ENCODE measurements around the gene GOPC. TPM values are rescaled to one million over a fixed set of nuclear protein-coding genes. Genes with fewer than 3 reads are reported as not detected.

The GOPC gene
- total RNA-seq, 4 donors from 2014 or later = 20.2 to 24.7 (median 22.2) TPM

DNA sequence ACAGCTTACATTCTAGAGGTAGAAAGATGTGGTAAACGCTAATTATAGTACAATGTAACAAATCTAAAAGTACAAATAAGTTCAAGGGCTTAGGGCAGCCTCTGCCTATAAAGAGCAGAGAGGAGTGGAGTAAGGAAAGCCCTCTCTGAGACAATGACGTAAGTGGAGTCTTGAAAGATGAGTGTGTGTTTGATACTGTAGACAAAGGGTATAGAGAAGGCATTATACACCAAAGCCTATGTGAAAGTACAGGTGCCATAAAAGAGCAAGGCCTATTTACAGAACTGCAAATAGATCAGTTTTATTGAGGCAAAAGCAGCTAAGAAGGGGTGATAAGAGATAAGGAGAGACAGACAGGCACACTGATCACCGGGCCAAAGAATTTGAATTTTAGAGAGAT lies 10.9 kb downstream of the GOPC start:
- H3K4me3 ChIP-seq (ENCODE audit: low read depth, poor library complexity, severe bottlenecking) = no peak overlapping the region
- intact Hi-C loops (cut with DNase I; ENCODE audit: low total_unique reads) = no loop called here
- no peak for TF ChIP-seq POLR2A (IDR thresholded peaks at IDR 0.05)
- TF ChIP-seq, protein P1, sequence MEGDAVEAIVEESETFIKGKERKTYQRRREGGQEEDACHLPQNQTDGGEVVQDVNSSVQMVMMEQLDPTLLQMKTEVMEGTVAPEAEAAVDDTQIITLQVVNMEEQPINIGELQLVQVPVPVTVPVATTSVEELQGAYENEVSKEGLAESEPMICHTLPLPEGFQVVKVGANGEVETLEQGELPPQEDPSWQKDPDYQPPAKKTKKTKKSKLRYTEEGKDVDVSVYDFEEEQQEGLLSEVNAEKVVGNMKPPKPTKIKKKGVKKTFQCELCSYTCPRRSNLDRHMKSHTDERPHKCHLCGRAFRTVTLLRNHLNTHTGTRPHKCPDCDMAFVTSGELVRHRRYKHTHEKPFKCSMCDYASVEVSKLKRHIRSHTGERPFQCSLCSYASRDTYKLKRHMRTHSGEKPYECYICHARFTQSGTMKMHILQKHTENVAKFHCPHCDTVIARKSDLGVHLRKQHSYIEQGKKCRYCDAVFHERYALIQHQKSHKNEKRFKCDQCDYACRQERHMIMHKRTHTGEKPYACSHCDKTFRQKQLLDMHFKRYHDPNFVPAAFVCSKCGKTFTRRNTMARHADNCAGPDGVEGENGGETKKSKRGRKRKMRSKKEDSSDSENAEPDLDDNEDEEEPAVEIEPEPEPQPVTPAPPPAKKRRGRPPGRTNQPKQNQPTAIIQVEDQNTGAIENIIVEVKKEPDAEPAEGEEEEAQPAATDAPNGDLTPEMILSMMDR (IDR thresholded peaks at IDR 0.05) = no peak
- WGBS, 2 donors = 91 to 92% methylated on average over 3 of the region's 3 CpGs
- DNase-seq (ENCODE audit: low spot score in 2 of 2) = no peak

DNA sequence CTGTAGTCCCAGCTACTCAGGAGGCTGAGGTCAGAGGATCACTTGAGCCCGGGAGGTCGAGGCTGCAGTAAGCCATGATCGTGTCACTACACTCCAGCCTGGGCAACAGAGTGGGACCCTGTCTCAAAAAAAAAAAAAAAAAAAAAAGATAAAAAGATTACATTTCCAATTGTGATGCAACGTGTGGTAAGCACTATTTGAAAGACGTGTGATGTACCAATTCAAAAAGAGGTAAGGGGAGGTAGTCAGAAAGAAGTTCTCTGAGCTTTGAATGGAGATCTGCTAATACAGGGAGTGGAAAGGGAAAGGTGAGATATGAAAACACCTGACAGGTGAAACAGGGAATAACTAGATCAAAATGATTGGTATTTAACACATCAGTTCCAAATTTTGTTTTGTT lies 11.9 kb downstream of the GOPC start:
- no peak overlapping the region for H3K4me3 ChIP-seq (ENCODE audit: low read depth, poor library complexity, severe bottlenecking)
- no peak for DNase-seq (ENCODE audit: low spot score in 2 of 2)
- TF ChIP-seq POLR2A (IDR thresholded peaks at IDR 0.05) = no peak
- TF ChIP-seq, protein P1 (IDR thresholded peaks at IDR 0.05) = no peak
- 93 to 98% methylated on average over 5 of the region's 5 CpGs for WGBS, 2 donors
- intact Hi-C loops (cut with DNase I; ENCODE audit: low total_unique reads) = no loop called here

DNA sequence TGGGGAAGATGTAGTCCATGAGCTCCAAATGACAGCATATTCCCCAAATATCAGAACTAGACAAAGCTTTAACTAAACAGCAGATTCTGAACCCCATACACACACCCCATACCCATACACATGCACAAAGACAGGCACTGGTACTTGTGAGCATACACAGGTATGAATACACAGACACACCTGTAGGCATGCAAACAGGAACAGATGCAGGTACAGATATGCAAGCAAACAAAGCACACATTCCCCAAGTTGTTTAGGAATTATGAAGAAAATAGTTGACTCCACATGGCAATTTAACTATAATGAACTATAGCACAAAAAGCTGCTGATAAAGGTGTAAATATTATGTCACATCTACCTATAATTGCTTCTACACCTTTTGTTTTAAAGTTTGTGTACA lies 16.7 kb downstream of the GOPC start:
- H3K4me3 ChIP-seq (ENCODE audit: low read depth, poor library complexity, severe bottlenecking) = no peak overlapping the region
- intact Hi-C loops (cut with DNase I; ENCODE audit: low total_unique reads) = no loop called here
- TF ChIP-seq, protein P1 (IDR thresholded peaks at IDR 0.05) = no peak
- no peak for TF ChIP-seq POLR2A (IDR thresholded peaks at IDR 0.05)
- no peak for DNase-seq (ENCODE audit: low spot score in 2 of 2)

DNA sequence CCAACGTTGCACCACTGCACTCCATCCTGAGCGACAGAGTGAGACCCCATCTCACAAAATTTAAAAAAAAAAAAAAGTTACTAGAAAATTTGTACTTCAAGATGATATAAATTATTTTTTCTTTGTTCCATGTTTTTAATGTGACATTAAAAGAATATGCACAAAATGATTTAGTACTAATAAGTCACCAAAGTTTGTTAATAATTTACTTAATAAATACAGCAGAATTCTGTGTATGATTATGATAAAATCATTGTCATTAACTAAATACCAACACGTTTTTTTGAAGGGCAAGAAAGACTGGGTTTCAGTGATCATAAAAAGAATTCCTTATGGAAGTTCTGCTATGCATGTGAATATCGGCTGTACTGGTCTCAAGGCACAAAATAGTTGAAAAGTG lies 28.1 kb downstream of the GOPC start:
- H3K4me3 ChIP-seq (ENCODE audit: low read depth, poor library complexity, severe bottlenecking) = no peak overlapping the region
- intact Hi-C loops (cut with DNase I; ENCODE audit: low total_unique reads) = no loop called here
- no peak for TF ChIP-seq POLR2A (IDR thresholded peaks at IDR 0.05)
- TF ChIP-seq, protein P1 (IDR thresholded peaks at IDR 0.05) = no peak
- WGBS, 2 donors = 85 to 90% methylated on average over 4 of the region's 4 CpGs
- no peak for DNase-seq (ENCODE audit: low spot score in 2 of 2)

DNA sequence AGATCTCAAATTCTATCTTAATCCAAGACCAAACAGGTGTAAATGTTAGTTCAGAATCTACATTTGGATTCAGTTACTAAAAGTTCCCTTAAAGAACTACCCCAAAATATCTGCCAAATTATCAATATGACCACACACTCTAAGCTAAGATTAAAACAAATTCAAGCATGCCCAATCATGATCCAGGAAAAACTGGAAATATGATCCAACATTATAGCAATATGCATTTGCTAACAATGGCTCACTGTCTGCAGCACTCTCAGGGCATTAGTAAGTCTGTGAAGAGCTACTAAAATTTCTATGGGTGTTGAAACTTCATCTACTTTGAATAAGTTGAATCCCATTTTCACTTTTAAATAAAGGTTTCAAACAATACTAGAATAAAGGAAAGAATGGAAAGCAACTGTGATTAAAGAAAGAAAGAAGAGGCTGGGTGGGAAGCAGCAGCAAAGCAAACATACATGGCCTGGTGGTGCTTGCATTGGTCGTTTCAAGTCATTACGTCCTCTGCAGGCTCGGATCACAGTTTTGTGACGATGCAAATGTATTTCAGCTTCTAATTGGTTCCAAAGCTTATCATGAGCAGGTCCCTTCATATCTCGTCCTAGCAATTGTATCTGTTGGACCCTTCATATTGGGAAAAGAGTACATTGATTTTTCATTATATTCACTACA lies 29.2 kb downstream of the GOPC start:
- no peak for DNase-seq (ENCODE audit: low spot score in 2 of 2)
- 92 to 93% methylated on average over 5 of the region's 5 CpGs for WGBS, 2 donors
- H3K4me3 ChIP-seq (ENCODE audit: low read depth, poor library complexity, severe bottlenecking) = no peak overlapping the region
- no peak for TF ChIP-seq POLR2A (IDR thresholded peaks at IDR 0.05)
- TF ChIP-seq, protein P1 (IDR thresholded peaks at IDR 0.05) = no peak
- intact Hi-C loops (cut with DNase I; ENCODE audit: low total_unique reads) = no loop called here

DNA sequence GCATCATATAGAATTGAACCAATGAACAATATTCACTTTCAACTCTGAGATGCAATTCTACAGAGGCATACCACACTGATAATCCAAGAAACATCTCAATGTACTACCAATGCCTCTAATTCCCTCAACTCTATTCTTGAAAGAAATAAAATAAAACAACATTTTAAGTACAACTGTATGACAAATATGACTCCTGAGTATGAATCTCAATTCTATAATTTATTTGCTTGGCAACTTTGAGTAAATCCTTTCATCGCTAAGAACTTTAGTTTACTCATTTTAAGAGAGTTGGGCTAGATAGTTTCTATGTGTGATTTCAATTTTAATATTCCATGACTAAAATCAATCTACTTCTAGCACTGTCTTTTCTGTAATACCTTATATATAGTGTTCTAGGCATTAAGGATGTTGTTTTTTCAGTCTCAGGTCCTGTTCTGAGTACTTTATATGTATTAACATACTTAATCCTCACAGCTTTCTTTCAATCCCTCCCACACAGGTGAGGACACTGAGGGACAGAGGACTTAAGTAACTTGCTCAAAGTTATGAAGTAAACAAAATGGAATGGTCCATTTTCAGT lies 33.4 kb downstream of the GOPC start:
- TF ChIP-seq, protein P1 (IDR thresholded peaks at IDR 0.05) = no peak
- no peak for TF ChIP-seq POLR2A (IDR thresholded peaks at IDR 0.05)
- no peak for DNase-seq (ENCODE audit: low spot score in 2 of 2)
- no peak overlapping the region for H3K4me3 ChIP-seq (ENCODE audit: low read depth, poor library complexity, severe bottlenecking)
- intact Hi-C loops (cut with DNase I; ENCODE audit: low total_unique reads) = no loop called here
- WGBS, 2 donors = 0 to 53% methylated on average over 1 of the region's 1 CpG
